HCT116 (cell line): ENCODE measurements around the gene PLXNB3. TPM values are rescaled to one million over a fixed set of nuclear protein-coding genes. Genes with fewer than 3 reads are reported as not detected.

Experiments used
- ATAC-seq: fragments of 200-7000 bp; cut with Tn5 transposase; 2 replicates; pipeline ENCODE4 v1.9.1; 2020; ENCODE audit warnings: mild to moderate bottlenecking, moderate library complexity
- BruUV-seq: library from RNA; stranded (reverse); fragments of 400-500 nt; replicated peaks from 2 replicates; lab custom pipeline; 2021; lab: Mats Ljungman, UMichigan
- CTCF ChIA-PET: fragments of 300-600 bp; sonication (Branson Sonifier 250); formaldehyde crosslinking; loops from one replicate; lab custom pipeline; 2021; ENCODE audit warnings: antibody characterized with exemption; lab: Charles Lee
- POLR2A ChIA-PET: fragments of 300-600, 350-600 bp; sonication (Branson Sonifier 250); formaldehyde crosslinking; loops from one replicate; lab custom pipeline; 2021; ENCODE audit warnings: antibody characterized with exemption; lab: Charles Lee
- RAD21 ChIA-PET, 2 experiments: fragments of 300-600 bp; sonication (Branson Sonifier 250); formaldehyde crosslinking; loops; one replicate each; lab custom pipeline; 2023; ENCODE audit warnings: low total read pairs in 2 of 2; ENCODE audit not compliant: uncharacterized antibody in 2 of 2, unreplicated experiment in 2 of 2, low non-redundant PET in 1 of 2; lab: Charles Lee
- DNase-seq: peaks from one replicate; pipeline ENCODE4 v3.0.0-alpha.2; 2010; ENCODE audit warnings: low read depth, low spot score
- H2AFZ ChIP-seq: fragments of 200-600 bp; shearing (Covaris generic), sonication (generic); 2 replicates; pipeline ENCODE4 v1.6.1; 2017; ENCODE audit warnings: low read depth, mixed run types, mixed read lengths, antibody characterized with exemption, low read length; ENCODE audit not compliant: poor library complexity, severe bottlenecking
- H3K27ac ChIP-seq: 2 replicates; pipeline ENCODE4 v1.5.1; 2012; ENCODE audit warnings: low read depth, low read length
- H3K27me3 ChIP-seq: fragments of 200-600 bp; sonication (generic); 2 replicates; pipeline ENCODE4 v1.6.1; 2016; ENCODE audit warnings: mixed run types, low read length, mixed read lengths; ENCODE audit not compliant: insufficient read depth
- H3K36me3 ChIP-seq, 2 experiments: fragments of 200-500 bp in 1 of 2; fragments of 200-600 bp in 1 of 2; sonication (Bioruptor generic) in 1 of 2; sonication (generic) in 1 of 2; 2 replicates each; pipeline versions ENCODE4 v1.5.1 to v1.6.1; 2014 to 2016; ENCODE audit warnings: low read length in 2 of 2, inconsistent platforms in 1 of 2, mixed read lengths in 1 of 2, mixed run types in 1 of 2; ENCODE audit not compliant: insufficient read depth in 2 of 2, control insufficient read depth in 1 of 2
- H3K4me1 ChIP-seq, 2 experiments: fragments of 200-600 bp in 1 of 2; sonication (generic) in 1 of 2; 2 replicates each; pipeline versions ENCODE4 v1.5.1 to v1.6.1; 2012 to 2017; ENCODE audit warnings: low read length in 2 of 2, inconsistent platforms in 1 of 2, mild to moderate bottlenecking in 1 of 2, mixed read lengths in 1 of 2, mixed run types in 1 of 2, moderate library complexity in 1 of 2; ENCODE audit not compliant: insufficient read depth in 2 of 2, control insufficient read depth in 1 of 2
- H3K4me2 ChIP-seq: fragments of 200-600 bp; sonication (generic); 2 replicates; pipeline ENCODE4 v1.6.1; 2017; ENCODE audit warnings: mixed run types, low read length, mixed read lengths
- H3K4me3 ChIP-seq, 2 experiments: fragments of 200-600 bp in 1 of 2; sonication (generic) in 1 of 2; replicated peaks in 1 of 2; 2 replicates each; pipeline ENCODE4 v1.5.1; 2011 to 2016; ENCODE audit warnings: low read length in 2 of 2, control low read depth in 1 of 2, low read depth in 1 of 2, mild to moderate bottlenecking in 1 of 2, mixed read lengths in 1 of 2, mixed run types in 1 of 2
- H3K79me2 ChIP-seq: fragments of 200-600 bp; sonication (generic); 2 replicates; pipeline ENCODE4 v1.6.1; 2017; ENCODE audit warnings: mild to moderate bottlenecking, mixed run types, low read length, moderate library complexity, mixed read lengths; ENCODE audit not compliant: insufficient read depth
- H3K9ac ChIP-seq: fragments of 200-600 bp; sonication (generic); 2 replicates; pipeline ENCODE4 v1.6.1; 2016; ENCODE audit warnings: low read length, mixed read lengths
- H3K9me2 ChIP-seq: fragments of 200-600 bp; sonication (generic), shearing (Covaris generic); 2 replicates; pipeline ENCODE4 v1.6.1; 2017; ENCODE audit warnings: mixed run types, mild to moderate bottlenecking, moderate library complexity; ENCODE audit not compliant: insufficient read depth
- H3K9me3 ChIP-seq, 2 experiments: fragments of 200-500 bp in 1 of 2; fragments of 200-600 bp in 1 of 2; sonication (Bioruptor generic) in 1 of 2; sonication (generic) in 1 of 2; 2 replicates each; pipeline ENCODE4 v1.6.1; 2014 to 2017; ENCODE audit warnings: low read length in 2 of 2, mixed read lengths in 2 of 2, inconsistent platforms in 1 of 2, low read depth in 1 of 2, mild to moderate bottlenecking in 1 of 2, mixed run types in 1 of 2, moderate library complexity in 1 of 2; ENCODE audit not compliant: control insufficient read depth in 1 of 2, insufficient read depth in 1 of 2
- H4K20me1 ChIP-seq: fragments of 200-600 bp; sonication (generic), shearing (Covaris generic); 2 replicates; pipeline ENCODE4 v1.6.1; 2017; ENCODE audit warnings: mixed run types, mild to moderate bottlenecking, moderate library complexity; ENCODE audit not compliant: insufficient read depth
- CBX3 ChIP-seq: IDR thresholded peaks from 2 replicates; pipeline ENCODE4 v1.6.1; 2012; ENCODE audit warnings: low read depth
- CEBPB ChIP-seq: IDR thresholded peaks from 2 replicates; pipeline ENCODE4 v1.6.1; 2012; ENCODE audit warnings: low read depth
- EGR1 ChIP-seq: IDR thresholded peaks from 2 replicates; pipeline ENCODE4 v1.6.1; 2012; ENCODE audit warnings: low read depth
- EZH2 ChIP-seq: fragments of 200-600 bp; sonication (generic); IDR thresholded peaks from 2 replicates; pipeline ENCODE4 v1.6.1; 2017; ENCODE audit warnings: antibody characterized with exemption, mixed run types
- EZH2phosphoT487 ChIP-seq: fragments of 200-600 bp; IDR thresholded peaks from 2 replicates; pipeline ENCODE4 v1.6.1; 2018; ENCODE audit warnings: antibody characterized with exemption, borderline replicate concordance
- FOSL1 ChIP-seq: IDR thresholded peaks from 2 replicates; pipeline ENCODE4 v1.6.1; 2012; ENCODE audit warnings: low read depth
- POLR2A ChIP-seq: IDR thresholded peaks from 2 replicates; pipeline ENCODE4 v1.7.0; 2011; ENCODE audit warnings: borderline replicate concordance; ENCODE audit not compliant: insufficient read depth, insufficient read length; ENCODE audit errors: extremely low read depth
- POLR2AphosphoS5 ChIP-seq: IDR thresholded peaks from 2 replicates; pipeline ENCODE4 v1.6.1; 2011; ENCODE audit warnings: mild to moderate bottlenecking, low read depth, low read length, moderate library complexity
- RAD21 ChIP-seq: IDR thresholded peaks from 2 replicates; pipeline ENCODE4 v1.6.1; 2012; ENCODE audit warnings: low read depth, mild to moderate bottlenecking
- SIN3A ChIP-seq: IDR thresholded peaks from 2 replicates; pipeline ENCODE4 v1.6.1; 2012; ENCODE audit warnings: low read depth
- SP1 ChIP-seq: IDR thresholded peaks from 2 replicates; pipeline ENCODE4 v1.6.1; 2012; ENCODE audit warnings: low read depth
- SRF ChIP-seq: IDR thresholded peaks from 2 replicates; pipeline ENCODE4 v1.6.1; 2012; ENCODE audit warnings: low read depth
- TCF7L2 ChIP-seq: IDR thresholded peaks from 2 replicates; pipeline ENCODE4 v1.7.0; 2011; ENCODE audit warnings: borderline replicate concordance, inconsistent platforms; ENCODE audit not compliant: insufficient read depth, insufficient read length; ENCODE audit errors: extremely low read depth
- YY1 ChIP-seq: IDR thresholded peaks from 2 replicates; pipeline ENCODE4 v1.6.1; 2011; ENCODE audit warnings: low read length, low read depth, moderate library complexity, mild to moderate bottlenecking; ENCODE audit not compliant: insufficient replicate concordance; ENCODE audit errors: extremely low read depth
- intact Hi-C: fragments of 100-400 bp; cut with micrococcal nuclease; formaldehyde crosslinking; loops from 2 replicates; pipeline ENCODE4 v1.10.0; 2022
- total RNA-seq: library from RNA; stranded (reverse); gene quantifications from one replicate; pipeline ENCODE4 v1.2.1, GENCODE V29; 2021; ENCODE audit not compliant: unreplicated experiment
- TF ChIP-seq, protein P1 (sequence below): IDR thresholded peaks from 2 replicates; pipeline ENCODE4 v1.6.1; 2011; ENCODE audit warnings: mild to moderate bottlenecking, low read length, moderate library complexity; ENCODE audit not compliant: insufficient replicate concordance; ENCODE audit errors: extremely low read depth
- TF ChIP-seq, protein P2 (sequence below): IDR thresholded peaks from 2 replicates; pipeline ENCODE4 v1.6.1; 2012
- TF ChIP-seq, protein P3 (sequence below): IDR thresholded peaks from 2 replicates; pipeline ENCODE4 v1.6.1; 2012; ENCODE audit warnings: low read depth
- TF ChIP-seq, protein P4 (sequence below), 3 experiments: fragments of 200-600 bp in 1 of 3; sonication (generic) in 1 of 3; IDR thresholded peaks in 2 of 3; conservative IDR thresholded peaks in 1 of 3; 2 replicates each; pipeline ENCODE4 v1.5.1; 2012 to 2017; ENCODE audit warnings: low read depth in 2 of 3, low read length in 2 of 3, antibody characterized with exemption in 1 of 3, borderline replicate concordance in 1 of 3, control low read depth in 1 of 3, mild to moderate bottlenecking in 1 of 3, mixed read lengths in 1 of 3, mixed run types in 1 of 3, moderate library complexity in 1 of 3; ENCODE audit not compliant: insufficient read depth in 1 of 3

The PLXNB3 gene
- total RNA-seq, 1 experiment from 2014 or later, result 4.8 TPM

DNA sequence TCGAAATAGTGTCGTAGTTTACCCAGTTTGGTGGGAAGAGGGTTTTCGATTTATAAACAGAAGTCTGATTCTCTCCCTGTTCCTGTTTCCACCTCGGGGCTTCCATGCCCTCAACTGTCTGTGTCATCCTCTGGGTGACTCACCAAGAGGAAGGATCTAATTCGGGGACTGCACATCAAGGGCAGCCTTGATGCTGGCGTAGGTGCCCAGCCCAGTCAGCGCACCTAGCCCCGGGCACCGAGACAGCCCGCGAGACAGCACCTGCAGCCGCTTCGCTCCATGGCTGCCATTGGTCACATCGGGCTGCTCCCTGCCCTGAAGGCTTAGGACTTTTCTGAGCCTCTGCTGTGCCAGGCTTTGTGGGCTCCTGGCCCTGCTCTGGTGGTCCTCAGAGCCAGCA, 31.6 kb upstream of the PLXNB3 start:
- intact Hi-C loops, result no loop called here
- no peak overlapping the region for H3K9ac ChIP-seq
- POLR2A ChIA-PET, result no interaction called here
- RAD21 ChIA-PET, result no interaction called here
- DNase-seq, result no peak
- peak overlapping the region; percentile 27; the same call in 1 of the 2 replicates for H3K4me2 ChIP-seq
- no peak for ATAC-seq
- H3K4me1 ChIP-seq, result peaks cover 8 to 16% of the 10 kb centered on the region in 2 experiments
- H2AFZ ChIP-seq, result no peak overlapping the region
- no peaks in the 10 kb centered on the region for H3K36me3 ChIP-seq
- BruUV-seq, result no TSS peak
- TF ChIP-seq CEBPB, result no peak
- TF ChIP-seq SRF, result no peak
- TF ChIP-seq, protein P1, sequence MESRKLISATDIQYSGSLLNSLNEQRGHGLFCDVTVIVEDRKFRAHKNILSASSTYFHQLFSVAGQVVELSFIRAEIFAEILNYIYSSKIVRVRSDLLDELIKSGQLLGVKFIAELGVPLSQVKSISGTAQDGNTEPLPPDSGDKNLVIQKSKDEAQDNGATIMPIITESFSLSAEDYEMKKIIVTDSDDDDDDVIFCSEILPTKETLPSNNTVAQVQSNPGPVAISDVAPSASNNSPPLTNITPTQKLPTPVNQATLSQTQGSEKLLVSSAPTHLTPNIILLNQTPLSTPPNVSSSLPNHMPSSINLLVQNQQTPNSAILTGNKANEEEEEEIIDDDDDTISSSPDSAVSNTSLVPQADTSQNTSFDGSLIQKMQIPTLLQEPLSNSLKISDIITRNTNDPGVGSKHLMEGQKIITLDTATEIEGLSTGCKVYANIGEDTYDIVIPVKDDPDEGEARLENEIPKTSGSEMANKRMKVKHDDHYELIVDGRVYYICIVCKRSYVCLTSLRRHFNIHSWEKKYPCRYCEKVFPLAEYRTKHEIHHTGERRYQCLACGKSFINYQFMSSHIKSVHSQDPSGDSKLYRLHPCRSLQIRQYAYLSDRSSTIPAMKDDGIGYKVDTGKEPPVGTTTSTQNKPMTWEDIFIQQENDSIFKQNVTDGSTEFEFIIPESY, result no peak
- no peak for TF ChIP-seq EZH2
- TF ChIP-seq EZH2phosphoT487, result no peak
- TF ChIP-seq, protein P2, sequence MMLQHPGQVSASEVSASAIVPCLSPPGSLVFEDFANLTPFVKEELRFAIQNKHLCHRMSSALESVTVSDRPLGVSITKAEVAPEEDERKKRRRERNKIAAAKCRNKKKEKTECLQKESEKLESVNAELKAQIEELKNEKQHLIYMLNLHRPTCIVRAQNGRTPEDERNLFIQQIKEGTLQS, result no peak
- no peak for TF ChIP-seq SIN3A
- TF ChIP-seq, protein P3, sequence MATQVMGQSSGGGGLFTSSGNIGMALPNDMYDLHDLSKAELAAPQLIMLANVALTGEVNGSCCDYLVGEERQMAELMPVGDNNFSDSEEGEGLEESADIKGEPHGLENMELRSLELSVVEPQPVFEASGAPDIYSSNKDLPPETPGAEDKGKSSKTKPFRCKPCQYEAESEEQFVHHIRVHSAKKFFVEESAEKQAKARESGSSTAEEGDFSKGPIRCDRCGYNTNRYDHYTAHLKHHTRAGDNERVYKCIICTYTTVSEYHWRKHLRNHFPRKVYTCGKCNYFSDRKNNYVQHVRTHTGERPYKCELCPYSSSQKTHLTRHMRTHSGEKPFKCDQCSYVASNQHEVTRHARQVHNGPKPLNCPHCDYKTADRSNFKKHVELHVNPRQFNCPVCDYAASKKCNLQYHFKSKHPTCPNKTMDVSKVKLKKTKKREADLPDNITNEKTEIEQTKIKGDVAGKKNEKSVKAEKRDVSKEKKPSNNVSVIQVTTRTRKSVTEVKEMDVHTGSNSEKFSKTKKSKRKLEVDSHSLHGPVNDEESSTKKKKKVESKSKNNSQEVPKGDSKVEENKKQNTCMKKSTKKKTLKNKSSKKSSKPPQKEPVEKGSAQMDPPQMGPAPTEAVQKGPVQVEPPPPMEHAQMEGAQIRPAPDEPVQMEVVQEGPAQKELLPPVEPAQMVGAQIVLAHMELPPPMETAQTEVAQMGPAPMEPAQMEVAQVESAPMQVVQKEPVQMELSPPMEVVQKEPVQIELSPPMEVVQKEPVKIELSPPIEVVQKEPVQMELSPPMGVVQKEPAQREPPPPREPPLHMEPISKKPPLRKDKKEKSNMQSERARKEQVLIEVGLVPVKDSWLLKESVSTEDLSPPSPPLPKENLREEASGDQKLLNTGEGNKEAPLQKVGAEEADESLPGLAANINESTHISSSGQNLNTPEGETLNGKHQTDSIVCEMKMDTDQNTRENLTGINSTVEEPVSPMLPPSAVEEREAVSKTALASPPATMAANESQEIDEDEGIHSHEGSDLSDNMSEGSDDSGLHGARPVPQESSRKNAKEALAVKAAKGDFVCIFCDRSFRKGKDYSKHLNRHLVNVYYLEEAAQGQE, result no peak
- no peak for TF ChIP-seq CBX3
- no peak for TF ChIP-seq FOSL1
- no peak for TF ChIP-seq EGR1
- TF ChIP-seq SP1, result no peak
- no peak for TF ChIP-seq YY1
- TF ChIP-seq, protein P4, sequence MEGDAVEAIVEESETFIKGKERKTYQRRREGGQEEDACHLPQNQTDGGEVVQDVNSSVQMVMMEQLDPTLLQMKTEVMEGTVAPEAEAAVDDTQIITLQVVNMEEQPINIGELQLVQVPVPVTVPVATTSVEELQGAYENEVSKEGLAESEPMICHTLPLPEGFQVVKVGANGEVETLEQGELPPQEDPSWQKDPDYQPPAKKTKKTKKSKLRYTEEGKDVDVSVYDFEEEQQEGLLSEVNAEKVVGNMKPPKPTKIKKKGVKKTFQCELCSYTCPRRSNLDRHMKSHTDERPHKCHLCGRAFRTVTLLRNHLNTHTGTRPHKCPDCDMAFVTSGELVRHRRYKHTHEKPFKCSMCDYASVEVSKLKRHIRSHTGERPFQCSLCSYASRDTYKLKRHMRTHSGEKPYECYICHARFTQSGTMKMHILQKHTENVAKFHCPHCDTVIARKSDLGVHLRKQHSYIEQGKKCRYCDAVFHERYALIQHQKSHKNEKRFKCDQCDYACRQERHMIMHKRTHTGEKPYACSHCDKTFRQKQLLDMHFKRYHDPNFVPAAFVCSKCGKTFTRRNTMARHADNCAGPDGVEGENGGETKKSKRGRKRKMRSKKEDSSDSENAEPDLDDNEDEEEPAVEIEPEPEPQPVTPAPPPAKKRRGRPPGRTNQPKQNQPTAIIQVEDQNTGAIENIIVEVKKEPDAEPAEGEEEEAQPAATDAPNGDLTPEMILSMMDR (IDR thresholded peaks at IDR 0.05 in 2 of 3, conservative IDR thresholded peaks at IDR 0.05 in 1 of 3; ENCODE audit: borderline replicate concordance in 1 of 3, insufficient read depth in 1 of 3, low read depth in 2 of 3, low read length in 2 of 3), result no peak
- no peak for TF ChIP-seq RAD21
- no peak for TF ChIP-seq POLR2A
- no peak for TF ChIP-seq TCF7L2
- no peak for TF ChIP-seq POLR2AphosphoS5
- H3K79me2 ChIP-seq, result no peaks in the 10 kb centered on the region
- no peaks in the 10 kb centered on the region for H3K9me2 ChIP-seq
- no peaks in the 10 kb centered on the region for H3K9me3 ChIP-seq
- H3K27me3 ChIP-seq, result no peaks in the 10 kb centered on the region
- H4K20me1 ChIP-seq, result no peaks in the 10 kb centered on the region
- no peak overlapping the region for H3K27ac ChIP-seq
- no peak overlapping the region for H3K4me3 ChIP-seq
- CTCF ChIA-PET, result no interaction called here
